NCI-H187 (cell line): Measurements from ENCODE around the gene MEAF6.
"Not testable (repeated sequence)": the region's sequence is repeated elsewhere in the genome, so short reads cannot be mapped to it uniquely, and the experiment has no call there.

Source experiments
- DNase-seq, 2 experiments: peaks; one replicate each; lab custom pipeline; 2025; lab: John Stamatoyannopoulos, UW

MEAF6 gene

DNA sequence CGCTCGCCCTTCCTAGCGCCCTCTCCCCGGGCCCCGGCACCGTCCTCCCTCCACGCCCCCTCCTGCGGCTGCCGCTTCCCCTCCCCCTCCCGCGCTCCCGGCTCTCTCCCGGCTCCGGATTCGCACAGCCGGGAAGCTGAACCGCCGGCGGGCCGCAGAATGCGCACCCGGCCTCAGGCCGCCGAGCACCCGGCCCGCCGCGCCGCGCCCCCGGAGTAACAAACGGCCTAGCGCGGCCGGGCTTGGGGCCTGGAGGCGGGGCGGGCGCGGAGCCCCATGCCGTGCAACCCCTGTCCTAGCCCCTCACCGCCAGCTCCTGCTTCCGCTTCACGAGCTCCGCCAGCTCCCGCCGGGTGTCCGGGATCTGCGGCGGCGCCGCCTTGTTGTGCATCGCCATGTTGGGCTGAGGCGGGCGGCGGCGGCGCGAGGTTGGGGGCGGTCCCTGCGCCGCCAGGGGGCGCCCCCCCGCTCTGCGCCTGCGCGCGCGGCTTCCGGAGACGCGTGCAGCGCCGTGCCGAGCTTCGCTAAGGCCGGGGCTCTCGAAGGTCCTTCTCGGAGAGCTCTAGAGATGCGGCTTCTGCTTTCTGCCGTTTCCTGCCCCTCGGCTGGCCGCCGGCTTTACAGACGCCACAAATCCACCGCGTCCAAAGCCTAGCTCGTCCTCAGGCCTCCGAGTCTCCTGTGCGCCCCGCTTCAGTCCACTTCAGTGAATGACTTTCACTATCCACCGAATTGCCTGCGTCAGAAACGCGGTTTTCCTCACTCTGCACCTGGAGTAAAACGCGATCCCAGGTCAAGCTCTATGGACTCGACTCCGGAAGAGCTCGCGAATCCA lies at the start of gene MEAF6:
Gene MEAF6 (minus strand): TSS at position 417 of the 835 bp plus-strand sequence. CDS start 20 bp downstream, at position 397.
- peak; percentile 72 to 78 for DNase-seq

DNA sequence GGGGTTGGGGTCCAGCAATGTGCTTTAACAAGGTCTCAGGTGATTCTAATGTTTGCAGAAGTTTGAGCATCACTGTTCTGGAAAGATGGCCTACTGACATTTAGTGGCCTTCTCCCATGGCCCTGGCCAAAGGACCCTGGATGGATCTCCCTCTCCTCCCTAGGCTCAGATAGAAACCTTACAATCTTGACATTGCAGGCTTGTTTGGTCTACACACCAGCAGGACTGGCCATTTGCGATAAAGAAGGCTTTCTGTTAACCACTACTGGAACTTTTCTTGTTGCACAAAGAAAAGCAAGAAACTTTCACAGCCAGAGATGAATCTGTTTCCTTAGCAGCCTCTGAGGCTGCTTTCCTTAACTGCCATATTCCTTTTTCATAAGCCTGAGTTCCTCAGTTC lies 48.4 kb upstream of the MEAF6 start:
- no peak for DNase-seq

- DNase-seq: no peak
These were observed 46.9 kb upstream of the MEAF6 start for GRCh38 chr1:37561133-37562132.

DNA sequence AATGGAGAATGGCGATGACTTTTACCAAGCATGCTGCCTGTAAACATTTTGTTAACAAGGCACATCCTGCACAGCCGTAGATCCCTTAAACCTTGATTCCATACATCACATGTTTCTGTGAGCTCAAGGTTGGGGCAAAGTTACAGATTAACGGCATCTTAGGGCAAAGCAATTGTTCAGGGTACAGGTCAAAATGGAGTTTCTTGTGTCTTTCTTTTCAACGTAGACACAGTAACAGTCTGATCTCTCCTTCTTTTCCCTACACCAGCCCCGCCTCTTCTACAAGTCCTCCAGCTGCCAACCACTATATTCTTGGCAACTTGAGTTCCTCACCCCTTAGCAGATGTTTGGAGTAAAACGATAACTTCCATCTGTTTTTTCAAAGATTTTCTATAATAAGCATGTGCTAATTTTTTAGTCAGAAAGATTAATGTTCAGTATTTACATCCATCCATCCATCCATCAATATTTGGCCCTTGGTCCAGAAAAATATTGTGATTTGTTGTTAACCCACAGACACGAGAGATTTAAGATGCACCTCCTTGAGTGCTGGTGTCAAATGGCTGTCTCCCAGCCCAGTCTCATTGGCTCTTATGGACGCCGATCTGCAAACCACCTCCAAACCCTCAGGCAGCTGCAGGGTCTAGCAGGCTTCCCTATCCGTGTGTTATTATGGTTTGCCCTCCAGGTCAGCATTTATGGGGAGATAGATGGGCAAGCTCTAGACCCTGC lies 46.0 kb upstream of the MEAF6 start:
- DNase-seq: no peak

GRCh38 chr1:37559957-37560379 lies 45.4 kb upstream of the MEAF6 start:
- DNase-seq: not testable (repeated sequence)

DNA sequence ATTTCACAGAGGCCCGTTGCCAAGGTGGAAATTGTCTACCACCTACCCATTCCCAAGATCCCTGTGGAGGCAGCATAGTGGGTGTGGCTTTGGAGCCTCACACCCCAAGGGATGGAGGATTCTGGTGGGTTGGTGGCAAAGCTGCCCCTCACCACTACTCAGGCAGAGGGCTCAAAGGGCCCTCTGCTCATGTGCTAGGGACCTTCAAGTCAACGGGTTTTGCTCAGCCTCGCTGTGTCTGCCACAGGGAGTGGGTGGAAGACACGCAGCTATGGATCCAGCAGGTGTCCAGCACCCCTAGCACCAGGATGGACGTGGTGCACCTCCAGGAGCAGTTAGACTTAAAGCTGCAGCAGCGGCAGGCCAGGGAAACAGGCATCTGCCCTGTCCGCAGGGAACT lies 44.5 kb upstream of the MEAF6 start:
- DNase-seq: no peak

DNA sequence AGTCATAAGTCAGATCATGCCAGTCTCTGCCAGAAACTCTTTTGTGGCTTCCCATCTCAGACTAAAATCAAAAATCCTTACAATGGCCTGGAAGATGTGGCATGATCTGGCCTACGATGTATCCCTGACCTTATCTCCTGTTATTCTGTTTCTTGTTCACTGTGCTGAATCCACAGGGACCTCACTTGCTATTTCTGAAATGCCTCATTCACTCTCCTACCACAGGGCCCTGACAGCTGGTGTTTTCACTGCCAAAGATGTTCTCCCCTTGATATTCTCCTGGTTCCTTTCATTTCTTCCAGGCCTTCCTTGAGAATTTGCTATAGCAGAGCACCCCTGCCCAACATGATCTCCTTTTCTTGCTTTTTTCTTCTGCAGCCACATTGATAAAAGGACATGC lies 43.8 kb upstream of the MEAF6 start:
- DNase-seq: no peak

GRCh38 chr1:37557402-37557801 lies 42.8 kb upstream of the MEAF6 start:
- no peak for DNase-seq

DNA sequence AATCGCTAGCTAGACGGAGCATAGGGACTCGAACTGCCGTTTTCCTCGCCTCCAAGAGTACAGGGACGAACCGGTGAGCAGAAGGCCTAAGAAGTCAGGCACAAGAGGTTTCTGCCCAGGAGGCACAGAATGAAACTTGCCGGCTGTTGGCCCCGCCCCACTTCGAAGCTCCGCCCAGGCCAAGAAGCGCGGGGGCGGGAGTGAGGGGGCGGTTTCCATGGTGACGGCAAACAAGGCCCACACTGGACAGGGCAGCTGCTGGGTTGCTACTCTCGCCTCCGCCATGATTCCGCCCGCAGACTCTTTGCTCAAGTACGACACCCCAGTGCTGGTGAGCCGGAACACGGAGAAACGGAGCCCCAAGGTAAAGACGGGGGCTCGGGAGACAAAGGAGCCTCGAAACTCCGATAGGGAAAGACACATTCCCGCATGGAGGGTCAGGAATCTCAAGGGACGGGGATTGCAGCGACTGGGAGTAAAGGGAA lies 42.2 kb upstream of the MEAF6 start, which contains the start of gene DNALI1:
Gene DNALI1 (plus strand): TSS at position 229 of the 485 bp plus-strand sequence. CDS start 55 bp downstream, at position 284.
- peak; percentile 77 to 84 for DNase-seq

- DNase-seq: peak; percentile 36 to 82
These were observed 39.6 kb upstream of the MEAF6 start, which contains the start of gene SNIP1 for GRCh38 chr1:37553927-37554808. Gene SNIP1 (minus strand): TSS chr1:37554293. CDS start chr1:37554229, 64 bp downstream.

GRCh38 chr1:37553598-37553926 lies 39.0 kb upstream of the MEAF6 start:
- DNase-seq: no peak

- DNase-seq: no peak
These were observed 34.8 kb upstream of the MEAF6 start for GRCh38 chr1:37549341-37549740.

DNA sequence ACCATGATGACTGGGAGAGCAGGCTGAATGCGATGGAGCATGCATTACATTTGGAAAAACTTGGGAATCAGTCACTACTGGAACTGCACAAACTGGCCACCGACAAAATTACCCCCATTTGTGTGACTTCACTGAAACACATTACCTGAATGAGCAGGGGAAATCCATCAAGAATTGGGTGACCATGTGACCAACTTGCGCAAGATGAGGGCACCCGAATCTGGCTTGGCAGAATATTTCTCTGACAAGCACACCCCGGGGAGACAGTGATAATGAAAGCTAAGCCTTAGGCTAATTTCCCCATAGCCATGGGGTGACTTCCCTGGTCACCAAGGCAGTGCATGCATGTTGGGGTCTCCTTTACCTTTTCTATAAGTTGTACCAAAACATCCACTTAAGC lies 30.5 kb upstream of the MEAF6 start:
- no peak for DNase-seq

GRCh38 chr1:37544530-37544929 lies 30.0 kb upstream of the MEAF6 start:
- no peak for DNase-seq

DNA sequence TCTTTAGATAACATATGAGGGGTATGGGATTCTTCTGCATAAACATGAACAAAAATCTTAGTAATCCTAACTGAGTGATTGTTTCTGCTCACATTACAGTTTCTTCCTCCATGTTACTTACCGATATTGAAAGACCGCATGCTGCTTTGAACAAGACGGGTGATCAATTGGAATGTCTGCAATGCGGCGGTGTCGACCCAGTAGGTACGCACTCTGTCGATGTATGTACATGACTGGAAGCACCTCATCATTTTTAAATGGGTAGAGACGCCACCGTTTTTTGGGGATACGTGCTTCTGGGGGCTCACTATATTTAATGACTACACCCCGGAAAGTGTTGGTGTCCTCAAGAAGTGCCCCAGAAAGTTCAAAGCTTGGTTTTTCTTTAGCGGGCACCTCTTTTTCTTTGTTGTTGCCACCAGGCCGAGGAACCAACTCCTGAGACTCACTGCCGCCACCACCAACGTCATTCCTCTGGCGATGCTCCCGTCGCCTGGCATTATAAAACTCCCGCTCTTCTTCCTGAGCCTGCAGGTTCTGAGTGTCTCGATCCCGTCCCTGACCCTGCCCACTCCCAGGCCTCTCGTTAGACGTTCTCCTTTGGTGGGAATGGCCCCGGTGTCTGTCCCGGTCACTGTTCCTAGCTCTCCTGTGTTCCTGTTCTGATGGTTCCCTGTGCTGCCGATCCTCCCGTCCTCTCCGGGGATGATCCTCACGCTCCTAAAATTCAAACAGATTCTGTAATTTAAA lies 25.6 kb upstream of the MEAF6 start:
- DNase-seq: no peak

- not testable (repeated sequence) for DNase-seq
These were observed 24.6 kb upstream of the MEAF6 start for GRCh38 chr1:37539154-37539553.

GRCh38 chr1:37537378-37537777 lies 22.8 kb upstream of the MEAF6 start:
- no peak for DNase-seq

DNA sequence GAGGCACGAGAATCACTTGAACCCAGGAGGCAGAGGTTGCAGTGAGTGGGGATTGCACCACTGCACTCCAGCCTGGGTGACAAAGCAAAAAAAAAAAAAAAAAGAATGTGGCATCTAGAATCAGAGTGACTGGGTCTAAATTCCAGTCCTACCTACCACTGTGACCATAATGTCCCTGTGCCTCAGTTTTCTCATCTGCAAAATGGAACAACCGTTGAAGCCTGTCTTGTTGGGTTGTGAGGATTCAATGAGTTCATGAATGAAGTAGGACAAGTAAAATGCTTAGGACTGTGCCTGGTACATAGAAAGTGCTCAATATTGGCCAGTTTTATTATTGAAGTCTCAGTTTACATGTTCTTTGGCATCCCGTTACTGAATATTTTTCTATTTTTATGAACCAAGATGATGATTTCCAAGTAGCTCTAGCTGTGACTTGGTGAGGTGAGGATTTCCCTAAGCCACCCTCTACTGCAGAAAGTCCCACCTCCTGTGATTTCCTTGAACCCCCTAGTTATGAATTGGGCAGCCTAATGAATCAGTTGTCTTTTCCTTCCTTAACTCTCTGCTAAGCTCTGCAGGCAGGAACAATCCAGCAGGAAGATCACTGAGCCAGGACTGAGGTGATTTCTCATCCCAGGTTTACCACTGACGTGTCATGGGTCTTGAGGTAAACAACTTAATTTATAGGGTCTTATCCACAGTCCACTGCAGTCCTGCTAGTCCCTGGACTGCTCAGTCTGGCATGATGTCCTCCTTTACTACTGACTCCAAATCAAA lies 18.9 kb upstream of the MEAF6 start:
- no peak for DNase-seq
